ENCODE measurements around the gene ROR1. TPM values are rescaled to one million over a fixed set of nuclear protein-coding genes. Genes with fewer than 3 reads are reported as not detected.

The ROR1 gene
- total and polyA plus RNA-seq, 2 of the 13 experiments (the other 11 are each of a cell fraction or from before 2014, with no cell fraction given), result 0.58 to 2.3 TPM

DNA sequence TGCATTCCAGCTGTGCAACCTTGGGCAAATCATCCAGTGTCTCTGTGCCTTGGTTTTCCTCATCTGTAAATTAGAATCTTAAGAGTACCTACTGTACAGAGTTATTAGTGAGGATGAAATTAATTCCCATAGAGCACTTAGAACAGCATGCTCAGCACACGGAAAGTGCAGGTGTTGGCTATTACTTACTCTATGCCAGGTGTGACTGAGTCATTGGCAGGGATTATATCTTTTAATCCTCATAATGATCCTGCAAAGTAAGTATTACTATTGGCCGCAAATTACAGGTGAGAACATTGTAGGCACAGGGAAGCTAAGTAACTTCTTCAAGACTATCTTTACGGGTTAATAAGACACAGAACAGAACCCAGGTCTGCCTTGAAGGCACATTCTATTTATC is 423.3 kb downstream of the ROR1 start:
- no peak overlapping the region for H3K4me2 ChIP-seq (ENCODE audit: low read depth, low read length)
- no peaks in the 10 kb centered on the region for H3K9me3 ChIP-seq (ENCODE audit: low read length)
- ChIA-PET CTCF (ENCODE audit: low intra/inter-chr PET ratio, low total read pairs) (no interaction called here), POLR2A (no interaction called here)
- H3K79me2 ChIP-seq (ENCODE audit: insufficient read depth, low read length), result no peaks in the 10 kb centered on the region
- H3K27me3 ChIP-seq (ENCODE audit: control insufficient read depth in 1 of 2, insufficient read depth in 2 of 2, low read length in 2 of 2), result peaks cover 0 to 5% of the 10 kb centered on the region in 2 experiments; a peak in 1 of 5 replicates
- no peak overlapping the region for H2AFZ ChIP-seq (ENCODE audit: low read length)
- no TSS peak for BruUV-seq (replicated peaks)
- H3K9ac ChIP-seq (ENCODE audit: insufficient read depth, low read depth, low read length), result no peak overlapping the region
- no peaks in the 10 kb centered on the region for H3K4me1 ChIP-seq (ENCODE audit: insufficient read depth, low read length)
- ATAC-seq (no peak), FAIRE-seq (no peak), DNase-seq (ENCODE audit: low spot score) (no peak)
- H3K4me3 ChIP-seq (replicated peaks in 1 of 3; ENCODE audit: insufficient read depth in 1 of 3, low read depth in 2 of 3, low read length in 3 of 3), result no peak overlapping the region
- WGBS (ENCODE audit: low lambda C conversion rate), result 27% methylated on average over 3 of the region's 3 CpGs
- H3K27ac ChIP-seq (ENCODE audit: extremely low read length, insufficient read depth, low read length), result no peak overlapping the region
- in situ Hi-C loops (cut with HindIII; ENCODE audit: extremely low pct_ligation_motif_present, low pct_unique_long_range_greater_than_20kb), result no loop called here
- intact Hi-C loops (cut with micrococcal nuclease; ENCODE audit: unreplicated experiment), result no loop called here
- no peaks in the 10 kb centered on the region for H3K36me3 ChIP-seq (replicated peaks in 1 of 2; ENCODE audit: control insufficient read depth in 1 of 2, insufficient read depth in 2 of 2, low read length in 2 of 2)
- H4K20me1 ChIP-seq (ENCODE audit: insufficient read depth, low read length), result no peaks in the 10 kb centered on the region
- no peak for TF ChIP-seq FOXK2 (IDR thresholded peaks at IDR 0.05)
- no peak for TF ChIP-seq ZNF468 (CRISPR knock-in tag; IDR thresholded peaks at IDR 0.05)
- no peak for TF ChIP-seq POLR2AphosphoS2 (IDR thresholded peaks at IDR 0.05; ENCODE audit: low read depth, low read length)
- no peak for TF ChIP-seq SIN3B (IDR thresholded peaks at IDR 0.05; ENCODE audit: low read length)
- TF ChIP-seq ZNF780A (CRISPR knock-in tag; IDR thresholded peaks at IDR 0.05), result no peak
- no peak for TF ChIP-seq BRD4 (CRISPR knock-in tag; IDR thresholded peaks at IDR 0.05)
- TF ChIP-seq, protein P1, sequence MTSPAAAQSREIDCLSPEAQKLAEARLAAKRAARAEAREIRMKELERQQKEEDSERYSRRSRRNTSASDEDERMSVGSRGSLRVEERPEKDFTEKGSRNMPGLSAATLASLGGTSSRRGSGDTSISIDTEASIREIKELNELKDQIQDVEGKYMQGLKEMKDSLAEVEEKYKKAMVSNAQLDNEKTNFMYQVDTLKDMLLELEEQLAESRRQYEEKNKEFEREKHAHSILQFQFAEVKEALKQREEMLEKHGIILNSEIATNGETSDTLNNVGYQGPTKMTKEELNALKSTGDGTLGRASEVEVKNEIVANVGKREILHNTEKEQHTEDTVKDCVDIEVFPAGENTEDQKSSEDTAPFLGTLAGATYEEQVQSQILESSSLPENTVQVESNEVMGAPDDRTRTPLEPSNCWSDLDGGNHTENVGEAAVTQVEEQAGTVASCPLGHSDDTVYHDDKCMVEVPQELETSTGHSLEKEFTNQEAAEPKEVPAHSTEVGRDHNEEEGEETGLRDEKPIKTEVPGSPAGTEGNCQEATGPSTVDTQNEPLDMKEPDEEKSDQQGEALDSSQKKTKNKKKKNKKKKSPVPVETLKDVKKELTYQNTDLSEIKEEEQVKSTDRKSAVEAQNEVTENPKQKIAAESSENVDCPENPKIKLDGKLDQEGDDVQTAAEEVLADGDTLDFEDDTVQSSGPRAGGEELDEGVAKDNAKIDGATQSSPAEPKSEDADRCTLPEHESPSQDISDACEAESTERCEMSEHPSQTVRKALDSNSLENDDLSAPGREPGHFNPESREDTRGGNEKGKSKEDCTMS (CRISPR knock-in tag; conservative IDR thresholded peaks at IDR 0.05), result no peak
- TF ChIP-seq, protein P2, sequence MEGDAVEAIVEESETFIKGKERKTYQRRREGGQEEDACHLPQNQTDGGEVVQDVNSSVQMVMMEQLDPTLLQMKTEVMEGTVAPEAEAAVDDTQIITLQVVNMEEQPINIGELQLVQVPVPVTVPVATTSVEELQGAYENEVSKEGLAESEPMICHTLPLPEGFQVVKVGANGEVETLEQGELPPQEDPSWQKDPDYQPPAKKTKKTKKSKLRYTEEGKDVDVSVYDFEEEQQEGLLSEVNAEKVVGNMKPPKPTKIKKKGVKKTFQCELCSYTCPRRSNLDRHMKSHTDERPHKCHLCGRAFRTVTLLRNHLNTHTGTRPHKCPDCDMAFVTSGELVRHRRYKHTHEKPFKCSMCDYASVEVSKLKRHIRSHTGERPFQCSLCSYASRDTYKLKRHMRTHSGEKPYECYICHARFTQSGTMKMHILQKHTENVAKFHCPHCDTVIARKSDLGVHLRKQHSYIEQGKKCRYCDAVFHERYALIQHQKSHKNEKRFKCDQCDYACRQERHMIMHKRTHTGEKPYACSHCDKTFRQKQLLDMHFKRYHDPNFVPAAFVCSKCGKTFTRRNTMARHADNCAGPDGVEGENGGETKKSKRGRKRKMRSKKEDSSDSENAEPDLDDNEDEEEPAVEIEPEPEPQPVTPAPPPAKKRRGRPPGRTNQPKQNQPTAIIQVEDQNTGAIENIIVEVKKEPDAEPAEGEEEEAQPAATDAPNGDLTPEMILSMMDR (CRISPR knock-in tag; IDR thresholded peaks at IDR 0.05), result no peak
- TF ChIP-seq, protein P3, sequence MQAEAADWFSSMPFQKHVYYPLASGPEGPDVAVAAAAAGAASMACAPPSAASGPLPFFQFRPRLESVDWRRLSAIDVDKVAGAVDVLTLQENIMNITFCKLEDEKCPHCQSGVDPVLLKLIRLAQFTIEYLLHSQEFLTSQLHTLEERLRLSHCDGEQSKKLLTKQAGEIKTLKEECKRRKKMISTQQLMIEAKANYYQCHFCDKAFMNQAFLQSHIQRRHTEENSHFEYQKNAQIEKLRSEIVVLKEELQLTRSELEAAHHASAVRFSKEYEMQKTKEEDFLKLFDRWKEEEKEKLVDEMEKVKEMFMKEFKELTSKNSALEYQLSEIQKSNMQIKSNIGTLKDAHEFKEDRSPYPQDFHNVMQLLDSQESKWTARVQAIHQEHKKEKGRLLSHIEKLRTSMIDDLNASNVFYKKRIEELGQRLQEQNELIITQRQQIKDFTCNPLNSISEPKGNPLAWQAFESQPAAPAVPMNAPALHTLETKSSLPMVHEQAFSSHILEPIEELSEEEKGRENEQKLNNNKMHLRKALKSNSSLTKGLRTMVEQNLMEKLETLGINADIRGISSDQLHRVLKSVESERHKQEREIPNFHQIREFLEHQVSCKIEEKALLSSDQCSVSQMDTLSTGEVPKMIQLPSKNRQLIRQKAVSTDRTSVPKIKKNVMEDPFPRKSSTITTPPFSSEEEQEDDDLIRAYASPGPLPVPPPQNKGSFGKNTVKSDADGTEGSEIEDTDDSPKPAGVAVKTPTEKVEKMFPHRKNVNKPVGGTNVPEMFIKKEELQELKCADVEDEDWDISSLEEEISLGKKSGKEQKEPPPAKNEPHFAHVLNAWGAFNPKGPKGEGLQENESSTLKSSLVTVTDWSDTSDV (CRISPR knock-in tag; IDR thresholded peaks at IDR 0.05), result no peak
- TF ChIP-seq ETV5 (CRISPR knock-in tag; IDR thresholded peaks at IDR 0.05; ENCODE audit: borderline replicate concordance), result no peak
- no peak for TF ChIP-seq FOXA3 (CRISPR knock-in tag; IDR thresholded peaks at IDR 0.05)
- TF ChIP-seq, protein P4, sequence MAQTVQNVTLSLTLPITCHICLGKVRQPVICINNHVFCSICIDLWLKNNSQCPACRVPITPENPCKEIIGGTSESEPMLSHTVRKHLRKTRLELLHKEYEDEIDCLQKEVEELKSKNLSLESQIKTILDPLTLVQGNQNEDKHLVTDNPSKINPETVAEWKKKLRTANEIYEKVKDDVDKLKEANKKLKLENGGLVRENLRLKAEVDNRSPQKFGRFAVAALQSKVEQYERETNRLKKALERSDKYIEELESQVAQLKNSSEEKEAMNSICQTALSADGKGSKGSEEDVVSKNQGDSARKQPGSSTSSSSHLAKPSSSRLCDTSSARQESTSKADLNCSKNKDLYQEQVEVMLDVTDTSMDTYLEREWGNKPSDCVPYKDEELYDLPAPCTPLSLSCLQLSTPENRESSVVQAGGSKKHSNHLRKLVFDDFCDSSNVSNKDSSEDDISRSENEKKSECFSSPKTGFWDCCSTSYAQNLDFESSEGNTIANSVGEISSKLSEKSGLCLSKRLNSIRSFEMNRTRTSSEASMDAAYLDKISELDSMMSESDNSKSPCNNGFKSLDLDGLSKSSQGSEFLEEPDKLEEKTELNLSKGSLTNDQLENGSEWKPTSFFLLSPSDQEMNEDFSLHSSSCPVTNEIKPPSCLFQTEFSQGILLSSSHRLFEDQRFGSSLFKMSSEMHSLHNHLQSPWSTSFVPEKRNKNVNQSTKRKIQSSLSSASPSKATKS (CRISPR knock-in tag; IDR thresholded peaks at IDR 0.05), result no peak
- TF ChIP-seq ZNF225 (CRISPR knock-in tag; IDR thresholded peaks at IDR 0.05), result no peak
- TF ChIP-seq KLF6 (CRISPR knock-in tag; IDR thresholded peaks at IDR 0.05), result no peak

Data from HepG2 (cell line).